NB4 (cell line): ENCODE results near the gene LRRC1.

ENCODE experiments used
- DNase-seq: peaks from one replicate; pipeline ENCODE4 v3.0.0; 2010; ENCODE audit warnings: low read depth
- H3K4me3 ChIP-seq: one replicate; pipeline ENCODE4 v1.5.1; 2011; ENCODE audit warnings: mild to moderate bottlenecking, low read depth, low read length, moderate library complexity
- CTCF ChIP-seq: IDR thresholded peaks from one replicate; pipeline ENCODE4 v1.5.1; 2012; ENCODE audit warnings: low read depth, low read length
- MAX ChIP-seq: IDR thresholded peaks from 2 replicates; pipeline ENCODE4 v1.6.1; 2011; ENCODE audit warnings: low read depth, low read length
- MYC ChIP-seq: IDR thresholded peaks from 2 replicates; pipeline ENCODE4 v1.6.1; 2011; ENCODE audit warnings: low read depth, low read length
- POLR2A ChIP-seq: IDR thresholded peaks from 2 replicates; pipeline ENCODE4 v1.6.1; 2011; ENCODE audit warnings: mild to moderate bottlenecking; ENCODE audit not compliant: insufficient read length; ENCODE audit errors: extremely low read depth

LRRC1 gene

GRCh38 chr6:53912661-53913060 is 117.9 kb downstream of the LRRC1 start:
- TF ChIP-seq MAX (no peak), CTCF (no peak), POLR2A (no peak), MYC (no peak)
- no peak for DNase-seq
- H3K4me3 ChIP-seq: no peak overlapping the region

- H3K4me3 ChIP-seq: no peak overlapping the region
- TF ChIP-seq MAX (no peak), MYC (no peak), POLR2A (no peak), CTCF (no peak)
- DNase-seq: no peak
Measured at GRCh38 chr6:53913286-53913685, 118.5 kb downstream of the LRRC1 start.

- TF ChIP-seq MAX (no peak), POLR2A (no peak), CTCF (no peak), MYC (no peak)
- H3K4me3 ChIP-seq: no peak overlapping the region
- DNase-seq: no peak
Measured at GRCh38 chr6:53915026-53915691, 120.4 kb downstream of the LRRC1 start.

- no peak for TF ChIP-seq MYC
- DNase-seq: no peak
- no peak overlapping the region for H3K4me3 ChIP-seq
Measured at GRCh38 chr6:53916804-53917463, 122.1 kb downstream of the LRRC1 start.

- TF ChIP-seq MAX (no peak), MYC (no peak), POLR2A (no peak), CTCF (no peak)
- DNase-seq: no peak
- H3K4me3 ChIP-seq: no peak overlapping the region
Measured at GRCh38 chr6:53917464-53917842, 122.6 kb downstream of the LRRC1 start.

GRCh38 chr6:53918854-53919510 is 124.2 kb downstream of the LRRC1 start:
- no peak for DNase-seq
- no peak for TF ChIP-seq MAX

More at GRCh38 chr6:53918854-53919510, 124.2 kb downstream of the LRRC1 start:
- H3K4me3 ChIP-seq: no peak overlapping the region
